Glutamatergic neuron (in vitro differentiated cells): ENCODE data around the gene UBR4. TPM values are rescaled to one million over a fixed set of nuclear protein-coding genes. Genes with fewer than 3 reads are reported as not detected.
A peak's percentile ranks its signal among the peaks of the same experiment; 100 is the strongest.

Source experiments
- DNase-seq: peaks from one replicate; pipeline ENCODE4 v3.0.0; 2022
- H3K27ac Mint-ChIP-seq: one replicate; pipeline ENCODE4 v1.8.0; 2020; ENCODE audit warnings: mild to moderate bottlenecking, mixed read lengths, inconsistent platforms; ENCODE audit not compliant: unreplicated experiment
- H3K27me3 Mint-ChIP-seq: one replicate; pipeline ENCODE4 v1.8.0; 2020; ENCODE audit warnings: mild to moderate bottlenecking, moderate library complexity, mixed read lengths, inconsistent platforms; ENCODE audit not compliant: unreplicated experiment
- H3K36me3 Mint-ChIP-seq: one replicate; pipeline ENCODE4 v1.8.0; 2020; ENCODE audit warnings: mild to moderate bottlenecking, mixed read lengths, inconsistent platforms; ENCODE audit not compliant: unreplicated experiment
- H3K4me1 Mint-ChIP-seq: one replicate; pipeline ENCODE4 v1.8.0; 2020; ENCODE audit warnings: mild to moderate bottlenecking, low read depth, mixed read lengths, inconsistent platforms; ENCODE audit not compliant: unreplicated experiment
- H3K4me3 Mint-ChIP-seq: one replicate; pipeline ENCODE4 v1.8.0; 2020; ENCODE audit warnings: mild to moderate bottlenecking, mixed read lengths, inconsistent platforms; ENCODE audit not compliant: unreplicated experiment
- H3K9me3 Mint-ChIP-seq: one replicate; pipeline ENCODE4 v1.8.0; 2020; ENCODE audit warnings: mild to moderate bottlenecking, moderate library complexity, mixed read lengths, inconsistent platforms; ENCODE audit not compliant: unreplicated experiment
- CTCF ChIP-seq: fragments of 200-600 bp; sonication (generic); IDR thresholded peaks from one replicate; pipeline ENCODE4 v1.5.0; 2021; ENCODE audit not compliant: partially characterized antibody, unreplicated experiment
- total RNA-seq: library from RNA; stranded (reverse); fragmentation: NEBNext Ultra II Directional; extraction: Animal tissue kit (Norgen Biotek cat#: 25700); gene quantifications from one replicate; pipeline ENCODE4 v1.2.1, GENCODE V29; 2021; ENCODE audit not compliant: unreplicated experiment

UBR4 gene
- total RNA-seq, 1 donor from 2014 or later = 176 TPM

DNA sequence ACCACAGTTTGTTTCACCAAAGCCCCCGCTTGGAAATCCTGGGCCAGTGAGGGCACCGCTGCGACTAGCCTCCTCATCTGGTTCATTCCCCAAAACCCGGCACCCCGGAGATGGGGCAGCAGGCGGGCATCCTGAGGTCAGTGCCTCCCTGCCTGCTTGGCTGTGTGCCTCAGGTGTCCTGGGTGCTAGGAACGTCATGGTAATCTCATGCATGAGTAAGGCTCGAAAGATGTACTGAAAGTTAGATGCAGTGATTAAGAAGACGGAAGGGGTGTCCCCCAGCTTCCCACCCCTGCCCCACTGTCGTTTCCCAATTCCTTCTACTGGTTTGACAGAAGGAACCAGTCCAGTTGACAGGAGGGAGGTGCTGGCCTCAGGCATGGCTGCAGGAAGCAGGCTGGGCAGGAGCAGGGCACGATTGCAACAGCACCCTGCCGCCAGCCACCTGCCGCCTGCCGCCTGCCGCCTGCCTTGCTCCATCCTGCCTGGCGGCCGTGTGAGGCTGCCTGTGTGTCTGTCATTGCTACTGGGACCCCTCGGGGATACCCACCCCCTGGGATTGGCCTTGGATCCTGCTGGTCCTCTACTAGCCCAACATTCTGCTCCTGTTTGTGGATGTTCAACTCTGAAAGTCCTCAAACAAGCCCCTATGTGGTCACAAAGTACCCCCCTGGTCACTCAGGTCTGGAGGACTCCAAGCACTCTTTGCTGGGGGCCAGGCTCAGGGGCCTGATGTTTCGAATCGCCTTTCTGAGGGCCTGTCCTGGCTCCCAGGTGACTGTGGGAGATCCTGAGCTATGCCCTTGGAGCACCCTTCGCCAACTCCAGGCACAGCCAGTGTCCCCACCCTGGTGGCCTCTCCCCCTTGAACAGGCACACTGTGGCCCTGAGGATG is 180.6 kb downstream of the UBR4 start:
- DNase-seq = no peak

DNA sequence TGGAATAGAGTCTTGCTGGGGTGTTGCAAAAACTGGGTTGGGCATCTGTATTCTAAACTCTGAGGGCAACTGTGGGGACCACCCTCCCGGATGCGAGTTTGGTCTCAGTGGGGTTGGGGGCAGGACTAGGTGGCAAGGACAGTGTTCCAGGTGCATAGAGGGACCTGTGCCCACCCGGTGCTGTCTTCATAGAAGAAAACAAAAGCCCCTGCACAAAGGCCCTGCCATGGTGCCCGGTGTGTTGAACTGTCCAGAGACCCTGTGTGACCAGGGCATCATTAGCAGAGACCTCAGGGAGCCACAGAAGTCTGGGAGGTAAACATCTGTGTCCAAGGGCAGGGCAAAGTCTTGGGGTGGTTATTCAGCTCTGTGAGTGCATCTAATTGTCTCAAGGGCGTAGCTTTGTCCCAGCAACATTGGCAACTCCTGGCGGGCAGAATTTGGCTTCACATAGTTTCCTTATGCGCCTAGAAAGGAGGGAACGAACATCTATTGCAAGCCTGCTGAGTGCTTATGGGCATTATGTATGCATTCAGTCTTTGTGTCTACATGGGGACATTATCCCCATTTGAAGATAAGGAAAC is 181.4 kb downstream of the UBR4 start:
- H3K4me3 Mint-ChIP-seq = no peak overlapping the region
- peaks cover 5% of the 10 kb centered on the region for H3K36me3 Mint-ChIP-seq
- no peak for DNase-seq
- peaks cover 9% of the 10 kb centered on the region for H3K4me1 Mint-ChIP-seq
- H3K9me3 Mint-ChIP-seq = peaks cover 2% of the 10 kb centered on the region
- H3K27ac Mint-ChIP-seq = no peak overlapping the region
- TF ChIP-seq CTCF = no peak
- H3K27me3 Mint-ChIP-seq = peaks cover 4% of the 10 kb centered on the region

More for the DNA sequence above, 180.6 kb downstream of the UBR4 start:
- Mint-ChIP-seq H3K27ac (no peak overlapping the region), H3K4me1 (peaks cover 9% of the 10 kb centered on the region), H3K27me3 (peaks cover 4% of the 10 kb centered on the region), H3K4me3 (no peak overlapping the region), H3K36me3 (peaks cover 3% of the 10 kb centered on the region), H3K9me3 (peaks cover 2% of the 10 kb centered on the region)
- TF ChIP-seq CTCF = no peak

DNA sequence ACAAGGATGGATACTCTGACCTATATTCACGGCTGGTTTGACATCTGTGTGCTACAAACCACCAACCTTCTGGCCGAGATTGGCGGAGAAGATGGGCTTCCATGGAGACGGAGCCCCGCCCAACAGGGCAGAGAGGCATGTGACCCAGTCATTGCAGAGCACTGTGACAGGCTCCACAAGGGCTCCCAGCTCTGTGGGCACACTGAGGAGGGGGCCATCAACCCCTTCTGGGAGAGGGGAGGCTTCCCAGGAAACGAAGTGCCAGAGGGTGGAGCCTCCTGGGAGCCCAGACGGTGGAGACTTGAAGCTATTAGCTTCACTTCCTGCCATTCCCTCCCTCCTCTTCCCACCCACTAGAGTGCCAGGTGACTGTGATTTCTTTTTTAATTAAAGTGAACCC is 182.0 kb downstream of the UBR4 start:
- Mint-ChIP-seq H3K36me3 (peaks cover 5% of the 10 kb centered on the region), H3K27ac (peak overlapping the region; percentile 79), H3K4me1 (peaks cover 9% of the 10 kb centered on the region), H3K9me3 (peaks cover 2% of the 10 kb centered on the region), H3K4me3 (peak overlapping the region; percentile 70), H3K27me3 (peaks cover 2% of the 10 kb centered on the region)
- no peak for TF ChIP-seq CTCF
- peak; percentile 47 for DNase-seq

Other genes with a start within 250 kb of the UBR4 start
- gene EMC1, start 41.3 kb upstream of the UBR4 start, total RNA-seq = 98.9 TPM
- 29.1 TPM for gene MRTO4, start 41.5 kb upstream of the UBR4 start, total RNA-seq
- gene AKR7A3, start 78.5 kb upstream of the UBR4 start, total RNA-seq = 1.9 TPM
- 35.7 TPM for gene AKR7A2, start 101.9 kb upstream of the UBR4 start, total RNA-seq
- 41.1 TPM for gene SLC66A1, start 102.1 kb upstream of the UBR4 start, total RNA-seq